HG03571 (cell line): Measurements from ENCODE around the gene HMGN1.
"Not testable (repeated sequence)": the region's sequence is repeated elsewhere in the genome, so short reads cannot be mapped to it uniquely, and the experiment has no call there.

Experiments used
- ATAC-seq: cut with Tn5 transposase; IDR thresholded peaks from one replicate; pipeline ENCODE4 v1.9.1; 2021; ENCODE audit not compliant: unreplicated experiment

HMGN1 gene

GRCh38 chr21:39369896-39370288 lies 21.0 kb upstream of the HMGN1 start:
- not testable (repeated sequence) for ATAC-seq

GRCh38 chr21:39367783-39368182 lies 18.9 kb upstream of the HMGN1 start:
- ATAC-seq, result no peak

- ATAC-seq, result no peak
Observed at GRCh38 chr21:39366563-39366962, 17.7 kb upstream of the HMGN1 start.

- no peak for ATAC-seq
Observed at GRCh38 chr21:39364949-39365348, 16.1 kb upstream of the HMGN1 start.

- ATAC-seq, result no peak
Observed at GRCh38 chr21:39363607-39364555, 15.0 kb upstream of the HMGN1 start.

GRCh38 chr21:39362733-39363132 lies 13.8 kb upstream of the HMGN1 start:
- ATAC-seq, result no peak

- no peak for ATAC-seq
Observed at GRCh38 chr21:39359382-39359781, 10.5 kb upstream of the HMGN1 start.

GRCh38 chr21:39353295-39353694 lies 4.4 kb upstream of the HMGN1 start:
- ATAC-seq, result no peak

- ATAC-seq, result no peak
Observed at GRCh38 chr21:39350094-39351005, 1.5 kb upstream of the HMGN1 start.

- ATAC-seq, result peak; percentile 79
Observed at GRCh38 chr21:39349211-39350093, 564 bp upstream of the HMGN1 start.

- ATAC-seq, result no peak
Observed at GRCh38 chr21:39348040-39348354, 891 bp downstream of the HMGN1 start.

GRCh38 chr21:39347537-39347936 lies 1.4 kb downstream of the HMGN1 start:
- no peak for ATAC-seq

GRCh38 chr21:39346671-39347331 lies 2.1 kb downstream of the HMGN1 start:
- no peak for ATAC-seq

GRCh38 chr21:39346206-39346605 lies 2.7 kb downstream of the HMGN1 start:
- no peak for ATAC-seq

GRCh38 chr21:39345440-39345839 lies 3.4 kb downstream of the HMGN1 start:
- ATAC-seq, result no peak

GRCh38 chr21:39344848-39345247 lies 4.0 kb downstream of the HMGN1 start:
- ATAC-seq, result no peak

GRCh38 chr21:39341249-39341923 lies 7.5 kb downstream of the HMGN1 start:
- ATAC-seq, result no peak

GRCh38 chr21:39340687-39341086 lies 8.2 kb downstream of the HMGN1 start:
- no peak for ATAC-seq

- no peak for ATAC-seq
Observed at GRCh38 chr21:39339231-39339630, 9.7 kb downstream of the HMGN1 start.
